SK-N-SH (cell line): ENCODE results near the gene ARAP1.

Source experiments
- CHD2 ChIP-seq: fragments of 150-350 bp; IDR thresholded peaks from 2 replicates; pipeline ENCODE4 v1.6.1; 2018; ENCODE audit warnings: low read length; ENCODE audit not compliant: partially characterized antibody
- EP300 ChIP-seq, 2 experiments: IDR thresholded peaks; 2 replicates each; pipeline versions ENCODE4 v1.4.0 to v1.6.1; 2012; ENCODE audit warnings: borderline replicate concordance in 1 of 2, low read depth in 1 of 2, low read length in 1 of 2
- FOXJ3 ChIP-seq: sonication (generic); formaldehyde crosslinking; IDR thresholded peaks from 2 replicates; pipeline ENCODE4 v1.5.1; 2020; ENCODE audit warnings: mild to moderate bottlenecking, missing genetic modification reagents
- MXI1 ChIP-seq: IDR thresholded peaks from 2 replicates; pipeline ENCODE4 v1.6.1; 2012; ENCODE audit warnings: mild to moderate bottlenecking, low read depth, low read length, improper control_type of control experiment
- POLR2AphosphoS5 ChIP-seq: IDR thresholded peaks from 2 replicates; pipeline ENCODE4 v1.6.1; 2012; ENCODE audit warnings: low read depth, low read length
- SMC3 ChIP-seq: IDR thresholded peaks from 2 replicates; pipeline ENCODE4 v1.6.1; 2012; ENCODE audit warnings: low read depth, low read length, improper control_type of control experiment
- TAF1 ChIP-seq: IDR thresholded peaks from 2 replicates; pipeline ENCODE4 v1.6.1; 2012; ENCODE audit warnings: low read depth, mild to moderate bottlenecking, low read length, moderate library complexity, borderline replicate concordance
- TCF12 ChIP-seq: IDR thresholded peaks from 2 replicates; pipeline ENCODE4 v1.4.0; 2012
- YY1 ChIP-seq: IDR thresholded peaks from 2 replicates; pipeline ENCODE4 v1.4.0; 2012; ENCODE audit warnings: low read depth, mild to moderate bottlenecking
- ZBTB33 ChIP-seq: IDR thresholded peaks from 2 replicates; pipeline ENCODE4 v1.4.0; 2012; ENCODE audit warnings: low read depth, borderline replicate concordance

DNA sequence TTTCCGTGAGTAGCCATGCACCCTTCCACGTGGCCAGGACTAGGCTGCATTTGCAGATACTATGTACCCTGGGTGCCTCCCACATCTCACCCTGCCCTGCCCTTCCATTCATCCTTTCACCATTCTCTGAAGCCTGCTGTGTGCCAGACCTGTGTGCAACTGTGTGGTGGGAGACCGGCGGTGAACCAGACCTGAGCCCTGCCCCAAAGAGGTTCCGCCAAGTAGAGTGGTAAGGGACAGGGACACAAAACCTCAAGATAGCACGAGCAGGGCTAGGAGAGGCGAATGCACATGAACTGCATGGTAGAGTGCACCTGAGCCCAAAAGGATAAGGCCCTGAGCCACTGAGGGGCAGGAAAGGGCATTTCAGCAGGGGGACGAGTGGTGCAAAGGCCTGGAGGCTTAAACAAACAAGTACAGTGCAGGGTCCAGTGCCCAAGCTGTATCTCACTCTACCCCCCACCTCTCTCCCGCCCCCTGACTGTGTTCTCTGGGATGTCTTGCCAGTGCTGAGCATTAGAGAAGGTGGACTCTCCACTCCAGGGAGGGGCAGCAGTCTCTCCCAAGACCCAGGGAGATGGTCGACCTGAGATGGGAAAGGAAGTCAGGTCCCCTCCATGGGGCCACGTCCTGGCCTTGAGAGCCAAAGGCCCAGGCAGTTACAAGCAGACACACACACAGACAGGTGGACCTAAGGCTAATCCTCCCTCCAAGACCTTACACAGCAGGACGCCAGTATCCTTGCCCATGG is 14.1 kb upstream of the ARAP1 start:
- TF ChIP-seq CHD2 (no peak), SMC3 (no peak), POLR2AphosphoS5 (no peak), TCF12 (no peak), ZBTB33 (no peak), YY1 (no peak), EP300 (IDR thresholded peaks at IDR 0.05; ENCODE audit: borderline replicate concordance in 1 of 2, low read depth in 1 of 2, low read length in 1 of 2) (no peak), TAF1 (no peak), FOXJ3 (no peak), MXI1 (no peak)
